Body of pancreas (tissue), 4 donors: ENCODE data around the gene CLEC16A.

Experiments used
- CTCF ChIP-seq, 7 experiments: fragments of 450-650 bp in 4 of 7; fragments of 200-600 bp in 3 of 7; sonication (generic) in 3 of 7; IDR thresholded peaks; one replicate each; pipeline ENCODE4 v1.5.1; 2016 to 2019; ENCODE audit warnings: antibody characterized with exemption in 7 of 7
- POLR2A ChIP-seq, 3 donors: fragments of 450-650 bp; IDR thresholded peaks; one replicate each; pipeline ENCODE4 v1.6.1; 2016; ENCODE audit warnings: antibody characterized with exemption in 3 of 3, mild to moderate bottlenecking in 2 of 3

GRCh38 chr16:10923650-10924214 lies 20.6 kb upstream of the CLEC16A start:
- TF ChIP-seq POLR2A (IDR thresholded peaks at IDR 0.05) (no peak), CTCF (IDR thresholded peaks at IDR 0.05) (no peak)
